Fibroblast of skin of left quadriceps (primary cell): ENCODE results near the gene ZDHHC1.
"Not testable (repeated sequence)": the region's sequence is repeated elsewhere in the genome, so short reads cannot be mapped to it uniquely, and the experiment has no call there.

ENCODE experiments used
- DNase-seq, 2 experiments: peaks; one replicate each; pipeline ENCODE4 v3.0.0-alpha.2; 2013; ENCODE audit warnings: low read depth in 2 of 2

The ZDHHC1 gene

DNA sequence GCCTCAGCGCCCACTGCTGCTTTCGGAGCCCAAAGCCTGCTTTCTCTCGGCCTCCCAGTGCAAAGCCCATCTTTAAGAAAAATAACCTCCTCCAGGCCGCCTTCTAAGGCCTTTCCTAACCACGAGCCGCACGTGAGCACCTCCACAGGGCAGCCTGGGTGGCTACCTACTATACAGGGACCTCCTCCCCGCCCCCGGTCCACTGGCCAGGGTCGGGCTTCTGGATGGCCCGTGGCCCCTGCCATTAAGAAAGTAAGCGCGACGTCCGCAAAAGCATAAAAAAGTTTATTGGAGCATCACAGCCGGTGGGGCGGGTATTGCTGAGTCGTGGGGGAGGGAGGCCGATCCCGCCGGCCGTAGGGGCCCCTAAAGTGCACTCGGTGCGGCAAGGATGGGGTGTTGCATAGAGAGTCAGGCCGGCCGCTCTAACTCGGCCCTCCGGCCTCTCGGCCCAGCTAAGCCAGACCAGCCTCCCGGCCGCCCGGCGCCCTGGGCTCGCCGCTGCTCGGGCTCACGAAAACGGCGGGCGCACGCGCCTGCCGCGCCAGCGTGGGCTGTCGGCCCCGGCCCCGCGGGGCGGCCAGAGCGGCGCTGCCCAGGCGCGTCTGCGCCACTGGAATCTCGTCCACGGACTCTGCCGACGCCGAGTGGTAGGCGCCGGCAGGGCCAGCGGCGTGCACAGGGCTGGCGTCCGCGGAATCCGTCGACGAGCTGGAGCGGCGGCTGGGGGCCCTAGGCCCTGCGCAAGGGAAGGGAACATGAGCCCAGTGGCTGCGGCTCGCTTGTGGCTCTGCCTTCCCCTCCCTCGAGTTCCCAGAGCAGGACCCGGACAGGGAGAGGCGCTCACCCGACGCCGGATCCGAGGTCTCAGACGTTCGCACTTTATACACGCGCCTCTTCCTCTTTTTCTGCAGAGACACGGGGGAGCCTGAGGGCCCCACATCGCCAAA lies 21.8 kb downstream of the ZDHHC1 start:
- DNase-seq = no peak

DNA sequence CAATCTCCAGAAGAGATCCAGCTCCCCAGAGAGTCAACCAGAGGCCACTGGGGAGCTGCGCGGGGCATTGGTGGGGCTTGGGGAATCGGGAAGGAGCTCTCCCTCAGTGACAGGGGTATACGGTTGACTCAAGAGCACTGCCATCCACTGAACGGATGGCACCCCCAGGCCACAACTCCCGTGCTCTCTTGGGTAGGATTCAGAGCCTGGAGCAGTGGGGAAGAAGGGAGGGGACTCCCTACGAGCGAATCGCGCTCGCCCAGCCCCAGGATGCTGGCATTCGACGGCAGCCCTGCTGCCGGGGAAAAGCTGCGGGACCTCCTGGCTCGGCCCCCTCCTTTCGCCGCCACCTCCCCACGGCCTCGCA lies 22.5 kb downstream of the ZDHHC1 start:
- no peak for DNase-seq

DNA sequence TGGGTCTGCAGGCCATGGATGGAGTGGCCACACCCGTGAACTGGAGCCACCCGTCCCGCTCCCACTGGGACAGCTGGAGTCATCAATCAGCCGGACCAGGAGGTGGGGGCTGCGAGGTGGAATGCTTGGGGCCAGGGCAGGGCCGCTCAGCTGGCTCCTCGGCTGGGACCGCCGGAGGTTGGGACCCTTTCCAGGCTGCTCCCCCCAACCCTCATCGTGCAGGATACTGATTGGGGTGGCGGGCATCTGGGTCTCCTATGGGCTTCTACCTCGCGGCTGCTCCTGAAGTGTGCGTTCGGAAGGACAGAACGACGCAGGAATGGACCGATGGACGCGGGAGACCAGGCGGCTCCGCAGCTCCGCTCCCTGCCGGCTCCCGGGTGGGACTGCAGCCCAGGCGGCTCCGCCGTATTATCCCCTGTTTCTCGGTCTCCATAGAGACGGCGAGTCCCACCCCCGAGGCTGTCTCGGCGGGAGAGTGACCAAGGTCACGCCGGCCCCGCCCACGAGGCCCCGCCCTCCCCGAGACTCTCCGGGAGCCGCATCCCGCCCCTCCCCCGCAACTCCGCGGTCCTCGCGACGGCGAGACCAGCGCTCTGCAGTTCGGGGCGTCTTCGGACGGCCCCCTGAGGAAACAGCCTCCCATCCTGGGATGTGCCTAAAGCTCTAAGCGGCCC lies 23.0 kb downstream of the ZDHHC1 start, which contains the start of gene TPPP3:
Gene TPPP3 (minus strand): TSS at position 388 of the 677 bp plus-strand sequence. CDS start 2,387 bp downstream, outside the sequence.
- DNase-seq = peak; percentile 24 to 30

DNA sequence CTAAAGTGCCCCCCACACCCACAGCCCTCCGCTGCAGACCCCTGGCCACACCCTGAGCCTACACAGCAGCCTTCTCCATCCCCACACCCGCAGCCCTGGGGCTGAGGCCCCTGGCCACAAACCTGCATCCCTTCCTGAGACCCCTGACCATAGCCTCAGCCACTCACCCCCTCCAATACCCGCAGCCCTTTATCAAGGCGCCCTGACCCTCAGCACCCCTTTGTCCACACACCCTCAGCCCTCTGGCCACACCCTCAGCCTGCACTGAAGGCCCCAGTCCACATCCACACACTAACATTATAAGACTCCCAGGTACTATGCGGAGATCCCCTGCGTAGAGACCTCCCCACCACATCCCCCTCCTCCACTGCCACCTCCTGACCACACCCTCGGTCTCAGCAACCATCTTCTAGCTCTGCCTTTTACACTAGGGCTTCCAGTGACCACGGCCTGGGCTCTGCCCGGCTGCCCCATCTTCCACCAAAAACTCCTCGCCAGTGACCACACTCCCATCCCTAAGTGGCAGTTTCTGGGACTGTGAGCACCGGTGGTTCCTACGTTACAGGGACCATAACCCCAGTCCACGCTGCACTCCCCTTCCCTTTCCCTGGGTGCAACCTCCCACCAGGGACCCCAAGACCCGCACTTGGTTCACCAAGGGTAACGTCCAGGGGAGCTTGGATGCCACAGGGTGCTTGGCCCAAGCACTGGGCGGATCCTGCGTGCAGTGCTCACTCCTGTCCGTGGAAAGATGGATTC lies 23.8 kb downstream of the ZDHHC1 start:
- no peak for DNase-seq

DNA sequence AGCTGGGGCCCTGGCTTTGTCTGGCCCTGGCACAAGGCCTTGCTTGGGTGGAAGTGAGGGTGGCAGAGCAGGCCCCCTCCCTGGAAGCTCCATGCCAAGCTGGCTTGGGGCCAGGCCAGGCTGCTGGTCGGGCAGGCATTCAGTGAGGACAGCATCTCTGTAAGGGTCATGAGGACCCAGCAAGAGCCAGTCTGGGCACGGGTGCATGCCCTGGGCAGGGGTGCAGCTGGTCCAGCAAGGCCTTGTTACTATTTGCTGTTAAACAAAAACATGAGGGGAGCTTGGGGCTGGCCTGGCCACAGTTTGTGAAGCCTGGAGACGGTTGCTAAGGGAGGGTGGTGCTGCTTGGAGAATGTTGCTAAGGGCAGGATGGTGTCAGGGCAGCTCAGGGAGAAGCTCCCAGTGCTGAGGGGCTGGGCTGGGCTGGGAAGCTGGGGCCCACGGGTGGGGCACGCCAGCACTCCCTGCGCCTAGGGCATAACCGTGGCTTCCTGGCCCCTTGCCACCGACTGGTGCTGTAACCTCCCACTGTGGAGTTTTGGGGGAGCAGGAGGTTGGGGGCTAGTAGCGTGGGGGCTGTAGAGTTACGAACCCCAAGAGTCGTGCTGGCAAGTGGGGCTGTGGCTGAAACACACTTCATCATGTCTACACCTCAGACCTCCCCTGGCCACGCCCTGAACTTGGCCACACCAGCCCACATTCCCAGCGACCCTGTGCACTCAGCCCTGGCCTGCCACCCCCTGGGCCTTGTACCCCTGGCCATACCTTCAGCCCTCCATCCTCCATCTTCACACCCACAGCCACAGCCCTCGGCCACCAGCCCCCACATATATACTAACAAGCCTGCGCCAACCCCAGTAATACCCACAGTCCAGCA lies 24.6 kb downstream of the ZDHHC1 start:
- DNase-seq = no peak

DNA sequence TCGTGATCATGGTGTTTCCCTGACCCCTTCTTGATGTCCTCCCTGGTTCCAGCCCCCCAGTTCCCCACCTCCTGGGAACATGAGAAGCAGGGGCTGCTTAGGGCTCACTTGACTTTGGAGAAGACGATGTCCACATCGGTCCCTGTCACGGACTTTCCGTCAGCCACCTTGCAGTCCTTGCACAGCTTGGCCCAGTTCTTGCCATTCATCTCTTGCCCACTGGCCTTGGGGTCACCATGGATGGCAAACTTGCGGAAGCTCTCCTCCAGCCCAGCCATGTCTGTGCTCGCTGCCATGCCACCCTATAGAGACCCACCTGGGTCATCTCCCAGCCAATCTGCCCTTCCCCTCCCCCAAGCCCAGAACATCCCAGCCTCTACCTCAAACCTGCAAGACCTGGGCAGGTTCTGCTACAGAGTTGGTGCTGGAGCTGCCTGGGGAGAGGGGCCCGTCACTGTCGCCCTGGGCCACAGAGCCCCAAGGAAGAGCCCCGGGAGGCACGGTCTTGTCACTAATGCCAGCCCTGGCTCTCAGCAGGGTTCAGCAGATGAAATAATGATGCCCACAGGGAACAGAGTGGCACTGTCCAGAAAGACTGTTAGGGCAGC lies 25.4 kb downstream of the ZDHHC1 start:
- no peak for DNase-seq

DNA sequence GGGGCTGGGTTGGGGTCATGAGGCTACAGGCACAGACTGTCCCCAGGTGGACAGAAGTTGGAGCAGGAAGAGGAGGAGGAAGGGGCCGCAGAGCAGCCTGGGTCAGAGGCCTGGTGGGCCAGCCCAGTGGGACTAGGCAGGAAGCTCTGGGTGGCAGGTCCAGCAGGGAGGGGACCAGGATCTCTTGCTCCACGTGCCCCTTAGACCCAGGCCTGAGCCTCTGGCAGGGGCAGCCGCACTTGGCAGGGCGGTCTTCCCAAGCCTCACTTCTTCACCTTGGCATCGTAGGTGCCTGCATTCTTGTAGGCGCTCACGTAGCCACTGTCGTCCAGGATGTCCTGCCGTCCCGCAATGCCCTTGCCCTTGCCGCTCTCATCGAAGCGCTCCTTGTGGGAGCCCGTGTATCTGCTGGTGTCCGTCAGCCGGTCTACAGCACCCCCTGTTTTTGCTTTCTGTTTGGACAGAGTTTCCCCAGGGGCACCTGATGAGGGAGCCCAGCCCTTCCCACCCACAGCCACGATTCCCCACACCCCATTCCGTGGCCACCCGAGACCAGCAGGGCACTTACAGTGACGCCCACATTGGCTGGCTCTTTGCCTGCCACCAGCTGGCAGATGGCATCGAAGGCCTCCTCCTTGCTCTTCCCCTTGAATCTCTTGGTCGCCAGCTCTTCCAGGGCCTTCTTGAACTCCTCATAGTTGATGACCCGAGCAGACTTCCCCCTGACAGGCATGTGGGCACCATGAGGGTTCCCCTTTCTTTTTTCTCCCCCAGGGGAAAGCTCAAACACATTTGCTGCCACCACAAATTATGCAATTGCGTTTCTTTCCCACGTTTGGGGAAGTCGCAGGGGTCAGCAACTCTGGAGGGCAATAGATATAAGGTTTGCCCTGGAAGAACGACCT lies 26.1 kb downstream of the ZDHHC1 start:
- DNase-seq = no peak

DNA sequence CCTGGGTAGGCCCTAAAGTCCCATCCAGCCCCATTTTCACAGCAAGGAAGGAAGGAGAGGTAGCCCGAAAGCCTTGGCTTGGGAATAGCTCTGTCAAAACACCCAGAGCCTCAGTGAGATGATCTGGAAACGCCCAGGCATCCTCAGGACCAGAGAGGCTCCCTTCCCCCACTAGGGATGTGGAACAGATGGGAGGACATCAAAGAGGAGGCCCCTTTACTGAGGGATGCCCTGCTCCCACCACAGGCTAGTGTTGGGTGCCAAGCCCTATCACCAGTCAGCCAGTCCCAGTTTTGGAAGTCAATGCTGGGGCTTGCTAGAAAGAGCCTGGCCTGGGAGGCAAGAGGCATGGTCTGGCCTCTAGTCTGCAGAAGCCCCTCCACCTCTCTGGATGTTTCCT lies 27.7 kb downstream of the ZDHHC1 start:
- DNase-seq = no peak

DNA sequence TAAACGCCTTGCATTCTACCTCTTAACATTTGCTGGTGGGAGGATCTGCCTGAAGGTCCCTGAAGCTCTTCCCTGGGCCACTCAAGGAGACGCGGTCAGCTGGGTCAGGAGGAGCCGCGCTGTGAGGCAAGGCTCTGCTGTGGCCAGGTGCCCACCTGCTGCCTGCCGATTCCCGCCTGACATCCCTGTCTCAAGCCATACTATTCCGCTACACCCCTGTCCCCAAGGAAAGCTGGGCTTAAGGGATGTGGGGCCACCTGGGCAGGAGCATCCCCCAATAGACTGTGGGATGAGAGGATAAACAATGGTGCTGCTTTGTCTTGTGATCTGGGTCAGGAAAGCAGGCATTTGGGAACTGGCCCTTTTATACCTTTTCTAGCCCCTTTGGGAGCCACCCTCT lies 28.1 kb downstream of the ZDHHC1 start:
- no peak for DNase-seq

DNA sequence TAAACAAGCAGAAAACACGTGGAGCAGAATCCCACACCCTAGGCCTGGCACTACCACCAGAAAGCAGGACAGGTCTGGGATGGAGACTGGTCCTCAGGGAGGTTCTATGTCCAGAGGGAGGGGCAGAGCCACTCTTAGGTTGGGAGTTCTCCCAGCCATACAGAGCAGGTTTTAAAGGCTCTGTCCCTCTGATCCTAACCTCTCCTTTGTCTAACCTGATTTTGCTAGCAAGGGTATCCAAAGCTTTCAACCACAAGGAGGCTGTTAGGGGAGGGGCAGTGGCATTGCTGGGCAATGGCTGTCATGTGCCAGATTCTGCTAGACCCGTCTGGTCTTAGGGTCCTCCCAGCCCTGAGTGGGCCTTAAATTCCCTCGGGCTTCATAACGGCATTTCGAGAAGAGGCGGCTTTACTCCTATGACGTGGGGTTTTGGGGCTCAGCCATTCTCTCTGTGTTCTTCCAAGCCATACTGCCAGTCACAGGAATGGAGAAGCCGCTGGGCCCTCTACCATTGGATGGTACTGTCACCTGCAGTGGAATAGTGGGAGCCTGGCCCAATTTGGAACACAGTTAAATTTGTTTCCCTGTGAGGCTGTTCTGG lies 28.7 kb downstream of the ZDHHC1 start:
- DNase-seq = no peak

DNA sequence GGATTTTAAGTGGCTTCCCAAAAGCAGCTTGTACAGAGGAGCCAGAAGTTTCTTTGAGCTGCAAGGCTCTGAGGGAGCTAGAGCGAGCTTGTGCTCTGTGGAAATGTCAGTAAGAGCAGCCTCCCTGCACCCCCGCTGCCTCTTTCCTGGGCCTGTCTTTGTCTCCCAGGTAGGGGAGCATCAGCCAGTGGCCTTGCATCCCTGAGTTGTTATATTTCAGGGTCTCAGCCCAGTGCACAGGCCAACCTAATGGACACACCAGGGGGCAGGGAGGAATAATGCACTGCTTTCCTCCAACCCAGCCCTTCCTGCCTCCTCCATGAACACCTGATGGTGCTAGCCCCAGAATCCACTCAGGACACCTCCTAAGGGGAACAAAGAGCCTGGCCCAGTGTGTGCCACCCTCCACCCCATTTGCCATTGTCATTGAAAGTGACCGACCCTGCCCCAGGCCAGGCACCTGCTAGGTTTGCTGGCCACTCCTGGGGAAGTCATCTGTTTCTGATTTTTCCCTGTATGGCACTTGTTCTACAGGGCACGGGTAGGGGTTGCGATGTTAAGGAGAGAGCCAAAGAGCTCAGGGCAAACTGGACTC lies 29.3 kb downstream of the ZDHHC1 start:
- no peak for DNase-seq

DNA sequence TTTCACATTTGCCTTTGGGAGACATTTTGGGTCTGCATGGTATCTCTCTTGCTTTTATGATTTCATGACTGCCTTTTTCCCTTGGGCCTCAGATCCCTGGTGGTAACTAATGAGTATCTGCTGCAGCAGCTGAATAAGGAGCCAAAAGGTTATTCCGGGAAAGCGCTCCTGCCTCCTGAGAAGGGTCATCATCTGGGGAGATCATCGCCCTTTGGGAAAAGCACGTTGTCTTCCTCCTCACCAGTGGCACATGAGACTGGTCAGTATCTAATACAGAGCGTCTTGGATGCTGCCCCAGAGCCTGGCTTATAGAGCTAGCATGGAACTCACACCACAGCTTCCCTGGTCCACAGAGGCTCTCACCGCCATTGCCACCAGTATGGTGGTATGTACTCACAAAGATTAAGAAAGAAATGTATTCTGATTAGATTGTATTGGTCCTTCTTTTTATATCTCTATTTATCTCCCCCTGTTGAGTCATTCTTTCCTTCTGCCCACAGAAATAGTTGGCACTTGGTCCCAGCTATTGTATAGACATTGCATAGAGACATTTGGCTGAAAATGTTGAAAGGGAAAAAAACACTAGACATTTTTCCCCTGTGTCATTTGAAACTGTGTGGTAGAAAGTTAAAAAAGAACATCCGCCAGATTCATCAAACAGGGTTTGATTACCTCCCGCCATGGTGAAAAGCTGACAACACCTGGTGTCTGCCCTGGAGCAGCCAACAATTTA lies 31.3 kb downstream of the ZDHHC1 start:
- no peak for DNase-seq

DNA sequence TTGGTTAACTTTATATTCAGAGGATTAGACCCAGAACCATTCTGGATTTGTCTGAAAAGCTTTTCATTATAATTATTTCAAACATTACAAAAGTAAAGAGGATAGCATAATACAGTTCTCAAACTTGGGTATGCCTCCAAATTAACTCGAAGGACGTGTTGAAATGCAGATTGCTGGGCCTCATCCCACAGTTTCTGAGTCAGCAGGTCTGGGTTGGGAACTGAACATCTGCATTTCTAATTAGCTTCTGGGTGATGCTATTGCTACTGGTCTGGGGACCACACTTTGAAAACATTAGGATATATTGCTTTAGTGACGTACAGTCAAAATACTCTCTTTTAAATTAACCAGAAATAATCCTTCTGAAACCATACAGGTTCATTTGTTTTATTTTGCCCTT lies 33.0 kb downstream of the ZDHHC1 start:
- DNase-seq = no peak

DNA sequence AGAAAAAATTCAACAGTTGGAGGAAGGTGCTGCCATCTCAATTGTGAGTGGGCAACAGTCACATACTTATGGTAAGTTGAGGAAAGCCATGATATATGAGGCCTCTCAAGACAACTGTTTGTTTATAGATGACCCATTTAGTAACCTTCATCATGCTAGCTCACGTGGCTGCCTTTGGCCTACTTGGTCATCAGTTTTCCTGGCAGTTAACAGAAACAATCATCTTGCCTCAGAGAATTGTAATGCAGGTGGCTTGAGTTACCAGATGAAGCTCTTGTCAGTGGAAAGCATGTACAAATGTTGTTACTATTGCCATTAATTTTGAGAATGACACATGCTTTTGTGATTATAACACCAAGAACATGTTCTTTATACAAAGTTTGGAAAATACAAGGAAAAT lies 37.6 kb downstream of the ZDHHC1 start:
- DNase-seq = no peak

DNA sequence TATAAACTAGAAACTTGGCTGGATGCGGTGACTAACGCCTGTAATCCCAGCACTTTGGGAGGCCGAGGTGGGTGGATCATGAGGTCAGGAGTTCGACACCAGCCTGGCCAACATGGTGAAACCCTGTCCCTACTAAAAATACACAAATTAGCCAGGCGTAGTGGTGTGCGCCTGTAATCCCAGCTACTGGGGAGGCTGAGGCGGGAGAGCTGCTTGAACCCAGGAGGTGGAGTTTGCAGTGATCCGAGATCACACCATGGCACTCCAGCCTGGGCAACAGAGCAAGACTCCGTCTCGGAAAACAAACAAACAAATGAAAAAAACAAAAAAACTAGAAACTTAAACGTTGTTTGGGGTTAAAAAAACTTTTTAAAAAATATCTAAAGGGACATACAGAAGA lies 40.3 kb downstream of the ZDHHC1 start:
- DNase-seq = not testable (repeated sequence)

DNA sequence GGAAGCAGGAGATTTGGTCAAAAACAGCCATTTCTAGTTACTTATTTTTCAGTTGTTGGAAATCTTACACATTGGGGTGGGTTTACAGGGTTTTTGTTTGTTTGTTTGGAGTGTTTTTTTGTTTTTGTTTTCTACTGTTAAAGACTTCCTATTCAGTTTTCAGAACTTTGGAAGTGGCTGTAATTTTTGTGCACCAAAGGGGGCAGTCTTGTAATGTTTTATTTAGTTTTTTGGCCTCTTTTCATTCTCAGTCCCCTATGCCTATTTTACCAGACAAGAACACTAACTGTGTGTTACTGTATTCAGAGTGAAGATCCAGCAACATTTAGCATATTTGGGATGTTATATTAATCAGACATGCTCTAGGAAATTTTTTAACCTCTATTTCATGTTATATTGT lies 43.6 kb downstream of the ZDHHC1 start:
- DNase-seq = peak in 1 of 2 experiments; percentile 18

DNA sequence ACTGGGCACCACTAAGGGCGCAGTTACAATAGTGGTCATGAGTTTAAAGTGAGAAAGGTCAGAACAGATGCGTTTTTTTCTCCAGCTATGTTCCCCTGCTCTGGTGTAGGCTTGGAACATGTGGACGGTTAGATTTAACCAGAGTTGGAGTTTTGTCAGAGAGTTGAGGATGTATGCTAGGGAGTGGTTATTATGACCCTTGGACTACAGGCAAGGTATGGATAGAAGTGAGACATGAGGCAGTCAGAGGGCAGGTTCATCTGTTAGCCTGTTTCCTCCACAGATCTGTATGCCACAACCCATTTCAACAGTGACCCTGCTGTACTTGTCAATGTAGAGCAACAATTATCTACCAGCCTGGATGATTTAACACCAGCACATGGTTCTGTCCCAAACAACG lies 45.6 kb downstream of the ZDHHC1 start:
- DNase-seq = no peak

DNA sequence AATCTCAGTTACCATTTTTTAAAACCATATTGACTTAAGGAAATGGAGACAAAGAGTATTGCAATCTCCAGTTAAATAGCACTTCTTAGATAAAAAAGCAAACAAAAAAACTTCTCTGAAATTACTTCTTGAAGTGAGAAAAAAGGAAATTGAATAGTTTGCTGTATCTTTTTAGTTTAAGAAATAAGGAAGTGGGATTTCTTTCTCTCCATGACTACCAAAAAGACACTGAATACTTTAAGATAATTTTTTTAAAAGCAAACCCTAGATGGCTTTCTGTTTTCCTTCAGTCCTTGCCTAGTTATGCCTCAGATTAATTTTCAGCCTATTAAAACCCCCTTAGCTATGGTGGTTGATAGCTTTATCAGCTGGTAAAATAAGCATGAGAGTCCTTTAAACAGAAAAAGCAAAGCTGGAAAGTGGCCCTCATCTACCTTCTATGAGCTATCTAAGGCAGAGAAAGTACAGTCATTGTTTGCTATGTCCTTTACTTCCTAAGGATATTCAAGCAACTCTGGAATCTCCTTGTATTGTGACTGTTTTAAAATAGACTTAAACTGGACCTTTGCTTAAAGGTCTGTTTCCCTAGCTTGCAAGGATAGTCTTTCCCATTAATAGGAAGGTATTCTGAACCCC lies 51.6 kb downstream of the ZDHHC1 start:
- DNase-seq = no peak
